DMS53 treated with DMSO at 0.1 percent for 48 hours (cell line): ENCODE measurements around the gene NLRP9.

Experiments
- DNase-seq: peaks from one replicate; lab custom pipeline; 2025; ENCODE audit not compliant: unreplicated experiment; lab: John Stamatoyannopoulos, UW

Gene NLRP9

DNA sequence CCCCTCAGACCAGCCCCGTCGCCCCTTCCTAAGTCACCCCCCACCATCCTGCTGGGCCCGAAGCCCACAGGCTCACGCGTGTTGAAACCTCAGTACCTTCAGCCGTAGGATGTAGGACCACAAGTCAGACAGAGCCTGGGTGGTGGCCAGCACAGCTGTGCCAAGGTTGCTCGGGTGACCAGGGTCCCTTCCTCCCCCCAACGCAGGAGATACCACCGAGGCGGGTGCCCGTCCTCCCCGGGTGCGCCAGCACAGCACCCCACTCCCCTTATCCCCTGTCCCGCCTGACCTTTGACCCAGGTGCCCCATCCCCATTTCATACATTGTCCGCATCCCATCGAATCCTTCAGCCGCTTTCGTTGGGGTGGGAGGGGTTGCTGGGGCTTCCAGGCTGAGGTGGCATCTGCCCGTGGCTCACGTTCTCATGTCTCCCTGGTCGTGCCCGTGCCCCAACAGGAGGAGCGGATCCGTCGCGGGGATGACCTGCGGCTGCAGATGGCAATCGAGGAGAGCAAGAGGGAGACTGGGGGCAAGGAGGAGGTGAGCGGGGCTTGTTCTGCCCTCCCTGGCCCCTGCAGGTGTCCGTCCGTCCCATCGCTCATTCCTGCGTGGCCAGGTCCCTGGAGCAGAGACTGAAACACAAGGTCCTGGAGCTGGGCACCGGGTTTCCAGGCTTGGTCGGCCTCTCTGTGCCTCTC is 48.6 kb downstream of the NLRP9 start:
- DNase-seq = no peak

DNA sequence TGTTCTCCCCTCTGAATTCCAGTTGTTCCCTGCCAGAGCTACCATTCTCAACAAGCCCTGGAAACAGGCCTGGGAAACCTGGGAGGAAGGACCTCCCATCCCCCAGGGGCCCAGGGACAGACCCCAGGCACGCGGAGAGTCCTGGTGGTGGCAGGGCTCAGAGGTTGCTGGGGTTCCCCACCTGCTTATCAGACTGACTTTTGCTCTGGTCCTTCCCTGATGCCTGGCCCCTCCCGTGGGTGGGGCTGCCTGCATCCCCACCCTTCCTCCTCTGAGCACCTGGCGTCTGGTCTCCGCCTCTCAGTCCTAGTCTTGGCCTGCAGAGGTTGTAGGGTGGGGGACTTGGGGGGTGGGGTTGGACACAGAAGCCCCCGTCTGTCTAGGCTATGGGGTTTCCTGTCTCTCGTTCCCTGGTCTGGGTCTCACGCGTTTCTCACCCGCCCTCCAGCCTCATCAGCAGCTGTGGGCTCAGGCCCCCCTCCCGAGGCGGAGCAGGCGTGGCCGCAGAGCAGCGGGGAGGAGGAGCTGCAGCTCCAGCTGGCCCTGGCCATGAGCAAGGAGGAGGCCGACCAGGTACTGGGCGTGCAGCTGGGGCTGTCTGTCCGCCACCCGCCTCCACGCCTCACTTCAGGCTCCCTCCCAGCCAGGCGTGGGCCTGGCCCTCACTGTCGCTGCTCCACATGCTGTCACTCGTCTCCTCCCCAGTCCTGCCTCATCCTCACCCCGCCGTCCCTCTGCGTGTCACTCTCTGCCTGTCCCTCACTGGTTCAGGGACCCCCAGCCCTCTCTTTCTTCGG is 49.6 kb downstream of the NLRP9 start:
- no peak for DNase-seq

DNA sequence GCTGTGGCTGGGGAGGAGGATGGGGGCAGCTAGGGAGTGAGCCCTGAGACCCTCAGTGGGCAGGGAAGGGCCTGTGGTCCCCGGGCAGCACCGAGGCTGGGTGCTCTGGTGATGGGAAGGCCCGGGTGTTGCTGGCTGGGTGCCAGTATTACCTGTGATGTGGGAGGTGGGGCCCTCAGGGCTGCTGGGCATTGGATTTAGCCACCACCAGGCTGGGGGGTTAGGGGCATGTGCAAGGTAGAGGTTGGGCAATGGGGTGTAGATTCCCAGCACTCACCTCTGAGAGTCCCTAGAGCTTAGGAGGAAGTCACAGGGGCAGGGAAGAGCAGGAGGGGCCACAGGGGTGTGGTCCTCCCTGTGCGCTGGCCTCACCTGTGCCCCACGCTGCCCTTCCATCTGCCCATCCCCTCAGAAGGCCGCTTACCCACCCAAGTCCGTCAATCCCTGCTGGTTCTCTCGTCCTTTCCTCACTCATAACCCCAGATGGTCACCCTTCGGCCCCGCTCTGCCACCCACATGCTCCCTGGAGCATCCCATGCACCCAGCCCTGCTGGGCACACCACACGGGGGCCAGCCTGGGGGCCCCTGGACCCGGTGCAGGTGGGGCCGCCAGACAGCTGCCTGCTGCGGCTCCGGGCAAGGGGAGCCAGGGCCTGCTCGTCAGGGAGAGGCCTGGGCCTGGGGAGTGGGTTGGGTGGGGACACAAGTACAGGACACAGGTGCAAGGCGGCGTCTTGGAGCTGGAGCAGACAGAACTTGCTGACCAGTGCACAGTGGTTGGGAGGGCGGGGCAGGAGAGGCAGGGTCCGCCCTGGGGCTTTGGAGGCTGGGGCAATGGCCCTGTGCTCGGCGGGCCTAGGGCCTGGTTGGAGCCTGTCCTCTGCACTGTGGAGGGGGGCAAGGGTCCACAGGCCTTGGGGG is 50.7 kb downstream of the NLRP9 start:
- no peak for DNase-seq

DNA sequence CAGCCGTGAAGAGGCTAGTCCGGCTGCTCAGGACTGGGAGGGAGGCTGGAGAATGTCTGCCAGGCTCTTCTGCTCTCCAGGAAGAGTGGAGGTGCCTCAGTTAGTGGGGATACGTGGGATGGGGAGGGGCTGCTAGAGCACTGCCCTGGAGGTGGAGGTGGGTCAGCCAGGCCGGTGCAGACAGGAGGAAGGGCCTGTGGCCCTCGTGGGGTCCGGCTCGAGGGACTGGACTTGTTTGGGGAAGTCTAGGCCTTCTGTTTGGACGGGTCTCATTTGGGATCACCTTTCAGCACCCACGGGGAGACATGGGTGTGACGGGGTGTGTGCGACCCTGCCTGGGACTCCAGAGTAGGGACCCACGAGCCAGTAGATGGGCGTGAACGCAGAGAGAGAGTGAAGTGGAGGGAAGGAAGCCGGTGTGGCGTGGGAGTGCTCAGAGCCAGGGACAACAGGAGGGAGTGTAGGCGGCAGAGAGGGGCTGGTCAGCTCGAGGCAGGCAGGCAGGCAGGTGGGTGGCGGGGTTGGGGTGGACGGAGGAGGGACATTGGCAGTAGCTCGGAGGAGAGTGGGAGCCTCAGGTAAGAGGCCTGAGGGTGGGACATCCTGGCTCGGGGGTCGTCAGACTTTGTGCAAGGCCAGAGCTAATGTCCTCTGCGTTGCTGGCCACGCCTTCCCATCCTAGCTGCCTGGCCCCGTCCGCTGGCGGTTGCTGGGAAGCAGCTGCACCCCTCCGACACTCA is 51.7 kb downstream of the NLRP9 start:
- no peak for DNase-seq

DNA sequence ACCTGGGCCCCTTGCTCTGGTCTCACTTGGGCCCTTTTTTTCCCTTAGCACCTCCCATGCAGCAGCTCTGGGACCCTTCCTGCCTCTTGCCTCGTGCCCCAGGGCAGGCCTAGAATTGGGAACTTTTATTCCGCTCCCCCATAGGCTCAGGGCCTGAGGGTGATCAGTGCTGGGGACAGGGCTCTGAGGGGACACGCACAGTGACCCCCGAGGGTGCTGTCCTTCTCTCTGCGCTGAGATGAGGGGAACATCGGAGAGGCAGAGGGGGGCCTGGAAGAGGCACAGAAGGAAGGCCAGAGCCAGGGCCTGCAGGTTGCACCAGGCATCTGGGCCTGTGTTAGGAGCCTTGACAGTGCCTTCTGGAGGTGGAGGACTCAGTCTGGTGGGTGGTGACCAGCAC is 52.4 kb downstream of the NLRP9 start:
- DNase-seq = no peak

DNA sequence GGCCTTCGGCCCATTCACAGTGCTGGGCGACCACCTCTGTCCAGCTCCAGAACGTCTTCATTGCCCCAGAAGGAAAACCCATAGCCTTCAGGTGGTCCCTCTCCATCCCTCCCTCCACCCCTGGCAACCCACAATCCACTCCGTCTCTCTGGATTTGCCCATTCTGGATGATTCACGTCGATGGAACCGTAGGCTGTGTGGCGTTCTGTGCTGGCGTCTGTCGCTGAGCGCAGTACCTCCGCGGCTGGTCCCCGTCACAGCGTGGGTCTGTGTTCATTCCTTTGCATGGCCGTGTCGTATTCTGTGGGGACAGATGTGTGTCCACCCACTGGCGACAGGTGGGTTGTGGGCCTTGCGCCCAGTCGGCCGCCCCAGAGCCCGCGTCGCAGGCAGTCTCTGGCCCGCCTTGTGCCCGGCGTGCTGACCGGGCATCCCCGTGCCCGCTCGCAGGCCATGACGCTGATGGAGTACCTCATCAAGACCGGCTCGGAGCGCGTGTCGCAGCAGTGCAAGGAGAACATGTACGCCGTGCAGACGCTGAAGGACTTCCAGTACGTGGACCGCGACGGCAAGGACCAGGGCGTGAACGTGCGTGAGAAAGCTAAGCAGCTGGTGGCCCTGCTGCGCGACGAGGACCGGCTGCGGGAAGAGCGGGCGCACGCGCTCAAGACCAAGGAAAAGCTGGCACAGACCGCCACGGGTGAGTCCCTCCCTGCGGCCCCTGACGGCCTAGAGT is 53.1 kb downstream of the NLRP9 start:
- no peak for DNase-seq

DNA sequence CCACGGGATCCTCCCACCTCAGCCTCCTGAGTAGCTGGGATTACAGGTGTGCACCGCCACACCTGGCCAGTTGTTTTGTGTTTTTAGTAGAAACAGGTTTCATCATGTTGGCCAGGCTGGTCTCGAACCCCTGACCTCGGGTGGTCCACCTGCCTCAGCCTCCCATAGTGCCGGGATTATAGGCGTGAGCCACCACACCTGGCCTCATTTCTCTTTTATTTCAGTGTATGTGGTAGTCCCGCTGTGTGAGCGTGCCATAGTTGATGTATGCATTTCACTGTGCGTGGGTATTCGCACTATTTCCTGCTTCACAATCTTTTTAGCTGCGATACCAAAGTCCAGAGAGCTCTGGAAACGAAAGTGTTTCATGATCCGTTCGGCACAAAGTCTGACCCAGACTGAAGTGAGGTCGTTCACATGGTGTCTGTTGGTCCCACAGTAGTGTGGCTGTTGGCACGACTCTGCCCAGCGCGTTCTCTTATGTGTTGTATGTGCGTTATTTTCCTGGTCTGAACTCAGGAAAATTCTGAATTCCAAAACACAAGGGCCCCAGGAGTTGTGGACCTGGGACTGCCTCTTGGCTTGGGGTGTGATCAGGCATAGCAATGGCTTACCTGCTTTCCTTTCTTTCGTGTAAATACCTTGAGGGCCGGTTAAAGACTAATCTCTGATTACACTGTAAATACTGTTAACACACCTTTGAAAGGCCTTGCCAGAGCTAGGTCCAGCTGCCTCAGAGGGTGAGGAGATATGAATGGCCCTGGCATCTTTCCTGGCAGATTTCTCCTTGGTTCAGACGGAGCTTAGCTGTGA is 54.5 kb downstream of the NLRP9 start:
- peak; percentile 17 for DNase-seq

DNA sequence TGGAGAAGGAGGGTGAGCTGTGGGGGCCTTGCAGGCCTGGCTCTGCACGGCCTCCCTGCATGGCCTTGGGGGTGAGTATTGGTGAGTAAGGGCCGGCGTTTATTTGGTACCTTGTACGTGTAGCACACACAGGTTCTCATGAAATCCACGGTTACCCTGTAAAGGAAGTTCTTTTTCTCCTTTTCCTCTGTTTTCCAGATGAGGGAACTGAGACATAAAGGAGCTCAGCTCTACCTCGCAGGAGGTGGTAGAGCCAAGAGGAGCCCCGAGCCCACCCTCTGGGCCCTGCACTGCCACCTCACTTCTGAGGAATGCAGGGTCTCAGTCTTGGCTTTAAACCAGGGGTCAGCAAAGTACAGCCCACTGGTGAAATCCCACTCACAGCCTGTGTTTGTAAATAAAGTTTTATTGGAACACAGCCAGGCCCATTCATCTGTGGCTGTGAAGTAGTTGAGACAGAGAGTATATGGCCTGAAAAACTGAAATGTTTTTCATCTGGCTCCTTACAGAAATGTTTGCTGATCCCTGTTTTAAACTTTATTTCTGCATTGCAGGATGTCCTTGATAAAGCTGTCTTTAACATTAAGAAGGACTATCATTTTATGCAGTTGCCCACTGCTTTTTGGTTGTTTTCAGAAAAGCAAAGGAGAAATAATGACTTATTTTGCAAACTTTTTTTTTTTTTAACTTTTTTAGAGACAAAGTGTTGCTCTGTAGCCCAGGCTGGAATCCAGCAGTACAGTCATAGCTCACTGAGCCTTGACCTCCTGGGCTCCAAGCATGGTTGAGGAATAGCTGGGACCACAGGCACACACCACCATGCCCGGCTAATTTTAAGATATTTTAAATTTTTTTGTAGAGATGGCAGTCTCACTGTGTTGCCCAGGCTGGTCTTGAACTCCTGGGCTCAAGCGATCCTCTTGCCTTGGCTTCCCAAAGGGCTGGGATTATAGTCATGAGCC is 56.8 kb downstream of the NLRP9 start:
- no peak for DNase-seq

DNA sequence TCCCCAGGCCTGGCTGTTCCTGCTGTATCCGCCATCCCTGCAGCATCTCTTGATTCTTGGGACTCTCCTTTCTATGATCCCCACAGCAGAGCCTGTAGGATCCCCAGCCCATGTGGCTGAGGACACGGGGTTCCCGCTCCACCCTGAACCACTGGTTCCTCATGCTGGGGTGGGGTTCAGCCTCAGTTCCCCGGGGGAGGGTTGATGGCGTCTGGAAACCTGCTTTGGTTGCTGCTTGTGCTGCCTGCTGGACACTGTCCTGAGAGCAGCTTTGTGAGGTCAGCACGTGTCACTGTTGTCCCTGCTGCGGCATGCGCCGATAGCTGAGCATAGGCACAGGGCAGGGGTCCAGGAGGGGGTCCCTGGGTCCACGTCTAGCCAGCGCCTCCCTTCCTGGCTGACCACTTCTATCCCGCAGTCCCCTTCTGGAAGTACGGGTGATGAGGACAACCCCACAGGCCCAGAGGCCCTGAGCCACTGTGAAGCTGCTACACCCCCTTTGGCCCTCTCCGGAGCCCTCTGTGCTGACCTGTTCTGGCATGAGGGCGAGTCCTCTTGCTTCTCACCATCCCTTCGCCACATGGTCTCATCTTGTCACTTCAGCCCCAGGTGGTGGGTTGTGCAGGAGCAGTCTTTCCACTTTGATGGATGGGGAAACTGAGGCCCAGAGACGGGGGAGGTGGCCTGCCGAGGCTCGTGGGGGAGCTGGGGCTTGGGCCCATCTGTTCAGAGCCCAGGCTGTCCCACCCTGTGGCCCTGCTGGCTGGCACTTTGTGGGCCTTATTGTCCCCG is 57.7 kb downstream of the NLRP9 start:
- no peak for DNase-seq

DNA sequence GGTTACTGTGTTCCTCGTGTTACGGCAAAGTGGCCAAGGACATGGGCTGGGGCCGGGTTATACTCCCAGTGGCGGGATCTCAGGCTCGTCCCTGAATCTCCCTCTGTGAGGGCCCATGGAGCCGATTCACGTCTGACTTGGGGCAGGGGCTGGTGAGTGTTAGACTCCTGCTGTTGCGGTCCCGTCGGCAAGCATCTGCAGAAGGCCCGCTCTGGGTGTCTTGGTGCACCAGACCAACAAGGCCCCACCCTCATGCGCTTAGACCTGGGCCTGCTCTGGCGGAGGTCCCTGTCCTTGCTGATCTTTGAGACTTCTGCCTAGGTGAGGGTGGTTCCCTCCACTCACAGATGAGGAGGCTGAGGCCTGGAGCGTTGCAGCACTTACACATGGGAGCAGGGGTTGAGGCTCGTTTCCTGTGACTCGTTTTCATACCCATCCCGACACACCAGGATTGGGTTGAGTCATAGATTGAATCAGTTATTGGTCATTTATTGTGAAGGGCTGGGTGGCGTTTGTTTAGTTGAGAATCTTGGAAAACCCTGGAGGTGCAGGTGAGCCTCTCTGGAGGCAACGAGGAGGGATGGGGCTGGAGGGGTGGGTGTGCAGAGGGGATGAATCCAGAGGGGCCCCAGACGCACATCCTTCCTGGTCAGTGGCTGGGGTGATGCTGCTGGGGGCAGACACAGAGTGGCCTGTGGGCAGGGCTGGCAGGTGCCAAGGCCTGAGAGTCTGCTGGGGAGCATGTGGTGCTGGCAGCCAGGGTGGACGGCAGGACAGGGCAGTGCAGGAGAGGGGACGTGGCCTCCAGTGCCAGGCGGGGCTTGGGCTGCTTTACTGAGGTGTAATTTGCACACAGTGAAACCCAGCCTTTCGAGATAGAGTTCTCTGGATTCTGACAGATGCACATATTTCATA is 58.6 kb downstream of the NLRP9 start:
- DNase-seq = no peak

DNA sequence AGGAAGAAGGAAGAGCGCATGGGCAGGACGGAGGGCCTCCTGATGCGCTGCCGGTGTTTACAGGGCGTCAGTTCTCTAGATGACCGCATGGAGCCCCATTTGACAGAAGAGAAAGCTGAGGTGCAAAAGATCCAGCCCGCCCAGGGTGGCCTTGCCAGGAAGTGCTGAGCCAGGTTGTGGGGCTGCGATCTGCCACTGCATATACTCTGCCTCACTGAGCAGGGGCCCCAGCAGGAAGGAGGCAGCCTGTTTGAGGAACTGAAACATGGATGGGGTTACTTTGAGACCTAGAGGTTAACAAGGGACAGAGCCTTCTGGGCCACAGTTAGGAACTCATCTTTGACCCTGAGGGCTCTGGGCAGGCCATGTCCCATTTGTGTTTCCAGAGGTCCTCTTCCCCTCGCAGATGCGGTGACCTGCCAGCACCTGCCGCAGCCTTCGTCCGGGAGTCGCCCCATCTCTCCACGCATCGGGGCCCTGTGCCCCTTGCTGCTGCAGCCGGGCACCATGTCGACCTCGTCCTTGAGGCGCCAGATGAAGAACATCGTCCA is 60.0 kb downstream of the NLRP9 start:
- DNase-seq = no peak

DNA sequence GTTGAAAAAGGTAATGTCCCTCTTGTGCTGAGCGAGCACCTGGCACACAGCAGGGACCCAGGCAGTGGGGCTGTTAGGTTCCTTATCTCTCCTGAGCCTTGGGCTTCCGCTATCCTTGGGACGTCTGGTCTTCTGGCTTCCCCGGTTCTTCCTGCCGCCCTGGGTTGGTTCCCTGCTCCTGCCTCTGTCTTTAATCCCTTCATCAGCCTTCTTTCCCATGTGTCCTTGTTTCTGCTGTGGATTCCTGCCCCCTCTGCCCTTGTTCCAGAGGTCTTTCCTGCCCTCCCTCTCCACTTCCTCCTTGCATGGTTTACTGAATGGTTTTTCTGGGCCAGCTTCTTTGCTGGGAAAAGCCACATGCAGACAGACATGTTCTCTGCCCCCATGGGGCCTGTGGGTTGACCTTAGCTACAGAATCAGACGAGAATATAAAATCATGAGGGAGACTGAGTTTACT is 60.6 kb downstream of the NLRP9 start:
- DNase-seq = no peak

DNA sequence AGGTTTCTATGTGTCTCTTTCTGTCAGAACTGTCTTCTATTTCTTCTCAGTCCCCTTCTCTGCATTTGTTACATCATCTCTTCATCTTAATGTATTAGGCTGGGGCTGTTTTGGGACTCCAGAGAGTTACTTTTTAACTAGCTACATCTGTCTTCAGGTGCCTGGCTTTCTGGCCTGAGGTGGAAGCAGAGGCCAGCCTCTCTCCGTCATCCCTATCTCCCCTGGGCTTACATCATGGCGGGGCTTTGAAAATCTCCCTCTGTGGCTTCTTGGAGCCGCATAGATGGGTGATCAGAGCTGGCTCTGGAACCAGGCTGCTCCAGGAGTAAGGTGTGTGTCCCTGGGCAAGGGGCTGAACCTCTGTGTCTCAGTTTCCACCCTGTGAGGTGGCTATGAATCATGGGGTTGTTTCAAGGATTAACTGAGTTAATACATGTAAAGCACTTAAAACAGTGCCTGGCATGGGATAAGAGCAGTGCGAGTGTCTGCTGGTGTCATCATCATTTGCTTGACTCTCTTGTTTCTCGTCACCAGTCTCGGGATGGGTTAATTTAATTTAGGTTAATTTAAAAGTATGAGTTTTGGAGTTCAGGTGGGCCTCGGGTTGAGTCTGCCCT is 61.2 kb downstream of the NLRP9 start:
- no peak for DNase-seq

DNA sequence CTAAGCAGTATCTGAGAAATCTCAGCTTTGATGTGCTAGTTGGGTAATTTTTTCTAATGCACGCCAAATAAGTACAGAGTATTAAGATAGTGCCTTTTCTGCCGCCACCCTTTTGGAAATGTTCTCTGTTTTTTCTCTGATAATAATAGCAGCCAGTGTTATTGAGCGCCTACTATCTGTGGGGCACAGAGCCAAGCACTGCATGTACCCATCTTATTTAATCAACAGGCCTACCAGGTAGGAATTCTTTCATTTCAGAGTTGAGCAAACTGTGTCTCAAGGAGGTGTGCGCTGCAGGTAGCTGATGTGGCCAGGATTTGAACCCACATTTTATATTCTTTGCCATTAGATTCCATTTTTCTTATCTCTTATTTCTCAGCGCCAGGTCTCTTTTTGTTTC is 61.8 kb downstream of the NLRP9 start:
- DNase-seq = no peak

DNA sequence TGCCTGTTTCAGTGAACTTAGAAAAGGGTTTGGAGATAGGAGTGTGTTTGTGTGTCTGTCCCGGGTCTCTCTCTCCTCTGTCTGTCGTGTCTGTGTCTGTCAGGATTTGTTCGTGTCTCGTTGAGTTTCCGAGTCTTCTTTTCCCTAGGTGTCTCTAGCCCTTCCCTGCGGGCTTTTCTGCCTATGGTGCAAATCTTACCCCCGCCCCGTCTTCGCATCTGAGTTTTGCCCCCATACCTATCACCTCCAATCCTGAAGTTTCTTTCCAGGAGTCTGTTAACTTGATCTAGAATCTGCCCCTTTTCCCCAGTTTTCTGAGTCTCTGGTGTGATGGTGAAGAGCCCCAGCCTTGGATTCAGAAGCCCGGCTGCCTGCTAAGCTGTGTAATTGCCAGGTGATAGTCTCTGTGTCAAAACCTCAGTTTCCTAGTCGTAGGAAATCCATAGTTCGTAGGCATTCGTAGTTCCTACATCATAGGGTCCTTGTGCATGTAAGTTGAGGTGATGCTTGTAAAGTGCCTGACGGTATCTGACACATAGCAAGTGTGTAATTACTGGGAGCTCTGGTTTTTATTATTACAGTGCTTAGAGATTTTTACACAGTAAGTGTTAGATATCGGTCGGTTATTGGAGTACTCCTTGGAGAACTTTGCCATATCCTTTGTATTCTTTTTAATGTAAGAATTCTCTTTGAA is 62.4 kb downstream of the NLRP9 start:
- no peak for DNase-seq
